GM21723 (cell line): ENCODE measurements around the gene TPBGL.
"Not testable (repeated sequence)": the region's sequence is repeated elsewhere in the genome, so short reads cannot be mapped to it uniquely, and the experiment has no call there.

ENCODE experiments used
- ATAC-seq: cut with Tn5 transposase; IDR thresholded peaks from one replicate; pipeline ENCODE4 v1.9.1; 2021; ENCODE audit warnings: mild to moderate bottlenecking, moderate library complexity; ENCODE audit not compliant: unreplicated experiment

TPBGL gene

GRCh38 chr11:75270896-75271418 lies 30.4 kb downstream of the TPBGL start:
- ATAC-seq: no peak

- no peak for ATAC-seq
Measured at GRCh38 chr11:75271730-75272129, 31.2 kb downstream of the TPBGL start.

GRCh38 chr11:75272391-75272790 lies 31.8 kb downstream of the TPBGL start:
- no peak for ATAC-seq

- ATAC-seq: no peak
Measured at GRCh38 chr11:75272821-75273301, 32.3 kb downstream of the TPBGL start.

GRCh38 chr11:75273411-75274391 lies 33.1 kb downstream of the TPBGL start:
- no peak for ATAC-seq

GRCh38 chr11:75274716-75275115 lies 34.1 kb downstream of the TPBGL start:
- ATAC-seq: not testable (repeated sequence)

GRCh38 chr11:75275581-75275980 lies 35.0 kb downstream of the TPBGL start:
- ATAC-seq: no peak

GRCh38 chr11:75276186-75276585 lies 35.6 kb downstream of the TPBGL start:
- no peak for ATAC-seq

- no peak for ATAC-seq
Measured at GRCh38 chr11:75276686-75277085, 36.1 kb downstream of the TPBGL start.

GRCh38 chr11:75277211-75277805 lies 36.7 kb downstream of the TPBGL start:
- ATAC-seq: no peak

GRCh38 chr11:75277991-75278790 lies 37.6 kb downstream of the TPBGL start:
- ATAC-seq: no peak

GRCh38 chr11:75279273-75279672 lies 38.7 kb downstream of the TPBGL start:
- ATAC-seq: no peak

GRCh38 chr11:75280227-75280701 lies 39.7 kb downstream of the TPBGL start:
- no peak for ATAC-seq

GRCh38 chr11:75280770-75281468 lies 40.3 kb downstream of the TPBGL start:
- ATAC-seq: no peak

GRCh38 chr11:75281469-75282095 lies 41.0 kb downstream of the TPBGL start:
- no peak for ATAC-seq

GRCh38 chr11:75283391-75283931 lies 42.9 kb downstream of the TPBGL start:
- no peak for ATAC-seq

GRCh38 chr11:75285776-75286360 lies 45.3 kb downstream of the TPBGL start:
- ATAC-seq: no peak

- ATAC-seq: no peak
Measured at GRCh38 chr11:75286826-75287465, 46.4 kb downstream of the TPBGL start.

- ATAC-seq: no peak
Measured at GRCh38 chr11:75287579-75287978, 47.0 kb downstream of the TPBGL start.
